Osteocyte (in vitro differentiated cells): Measurements from ENCODE around the gene TFE3. TPM values are rescaled to one million over a fixed set of nuclear protein-coding genes. Genes with fewer than 3 reads are reported as not detected.

Source experiments
- DNase-seq: peaks from one replicate; pipeline ENCODE4 v3.0.0; 2021; ENCODE audit warnings: mixed read lengths; ENCODE audit not compliant: unreplicated experiment; ENCODE audit errors: extremely low spot score
- H3K27ac Mint-ChIP-seq: one replicate; pipeline ENCODE4 v1.8.0; 2021; ENCODE audit warnings: mild to moderate bottlenecking, mixed read lengths; ENCODE audit not compliant: unreplicated experiment
- H3K27me3 Mint-ChIP-seq: one replicate; pipeline ENCODE4 v1.8.0; 2021; ENCODE audit warnings: mixed read lengths; ENCODE audit not compliant: unreplicated experiment
- H3K36me3 Mint-ChIP-seq: one replicate; pipeline ENCODE4 v1.8.0; 2021; ENCODE audit warnings: mixed read lengths; ENCODE audit not compliant: unreplicated experiment
- H3K4me1 Mint-ChIP-seq: one replicate; pipeline ENCODE4 v1.8.0; 2021; ENCODE audit warnings: mixed read lengths; ENCODE audit not compliant: unreplicated experiment
- H3K4me3 Mint-ChIP-seq: one replicate; pipeline ENCODE4 v1.8.0; 2021; ENCODE audit warnings: mild to moderate bottlenecking, moderate library complexity, mixed read lengths; ENCODE audit not compliant: unreplicated experiment
- H3K9me3 Mint-ChIP-seq: one replicate; pipeline ENCODE4 v1.8.0; 2021; ENCODE audit warnings: mixed read lengths; ENCODE audit not compliant: unreplicated experiment
- total RNA-seq: library from RNA; stranded (reverse); gene quantifications from 2 replicates; pipeline ENCODE4 v1.2.1, GENCODE V29; 2021
- TF ChIP-seq, protein P1 (sequence below): fragments of 200-600 bp; sonication (generic); IDR thresholded peaks from 2 replicates; pipeline ENCODE4 v1.5.0; 2021; ENCODE audit warnings: antibody characterized with exemption, mild to moderate bottlenecking, moderate library complexity

The TFE3 gene
- total RNA-seq, 1 donor from 2014 or later: 51.8 TPM

DNA sequence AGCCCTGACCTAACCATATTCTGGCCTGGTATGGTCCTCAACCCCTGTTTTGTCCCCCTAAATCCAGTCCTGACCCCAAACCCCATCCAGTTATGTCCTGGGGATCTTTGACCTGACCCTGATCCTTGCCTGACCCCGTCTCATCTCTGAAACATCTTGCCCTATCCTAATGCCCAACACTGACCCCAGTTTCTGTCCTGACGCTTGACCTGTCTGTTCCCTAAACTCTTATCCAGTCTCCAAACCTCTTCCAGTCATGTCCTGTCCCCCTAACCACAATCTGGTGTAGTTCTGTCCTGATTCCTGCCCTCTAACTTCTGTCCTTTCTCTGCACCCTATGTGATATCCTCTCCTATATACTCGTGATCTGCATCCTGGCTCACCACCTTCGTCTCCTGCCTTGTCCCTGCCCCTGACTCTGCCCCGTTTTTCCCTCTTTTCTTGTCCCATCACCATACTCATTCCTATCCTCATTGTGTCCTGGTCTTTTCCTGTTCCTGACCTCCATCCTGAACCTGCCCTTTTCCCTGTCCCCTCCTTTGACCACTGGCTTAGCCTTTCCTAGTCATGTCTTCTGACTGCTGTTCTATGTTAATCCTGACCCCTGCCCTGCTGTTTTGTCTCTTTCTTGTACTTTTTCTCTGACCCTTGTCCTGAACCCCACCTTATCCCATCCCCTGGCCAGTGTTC lies 11.1 kb upstream of the TFE3 start:
- peak overlapping the region; percentile 64 for H3K27ac Mint-ChIP-seq
- no peaks in the 10 kb centered on the region for H3K27me3 Mint-ChIP-seq
- no peaks in the 10 kb centered on the region for H3K36me3 Mint-ChIP-seq
- TF ChIP-seq, protein P1, sequence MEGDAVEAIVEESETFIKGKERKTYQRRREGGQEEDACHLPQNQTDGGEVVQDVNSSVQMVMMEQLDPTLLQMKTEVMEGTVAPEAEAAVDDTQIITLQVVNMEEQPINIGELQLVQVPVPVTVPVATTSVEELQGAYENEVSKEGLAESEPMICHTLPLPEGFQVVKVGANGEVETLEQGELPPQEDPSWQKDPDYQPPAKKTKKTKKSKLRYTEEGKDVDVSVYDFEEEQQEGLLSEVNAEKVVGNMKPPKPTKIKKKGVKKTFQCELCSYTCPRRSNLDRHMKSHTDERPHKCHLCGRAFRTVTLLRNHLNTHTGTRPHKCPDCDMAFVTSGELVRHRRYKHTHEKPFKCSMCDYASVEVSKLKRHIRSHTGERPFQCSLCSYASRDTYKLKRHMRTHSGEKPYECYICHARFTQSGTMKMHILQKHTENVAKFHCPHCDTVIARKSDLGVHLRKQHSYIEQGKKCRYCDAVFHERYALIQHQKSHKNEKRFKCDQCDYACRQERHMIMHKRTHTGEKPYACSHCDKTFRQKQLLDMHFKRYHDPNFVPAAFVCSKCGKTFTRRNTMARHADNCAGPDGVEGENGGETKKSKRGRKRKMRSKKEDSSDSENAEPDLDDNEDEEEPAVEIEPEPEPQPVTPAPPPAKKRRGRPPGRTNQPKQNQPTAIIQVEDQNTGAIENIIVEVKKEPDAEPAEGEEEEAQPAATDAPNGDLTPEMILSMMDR: no peak
- peaks cover 5% of the 10 kb centered on the region for H3K9me3 Mint-ChIP-seq
- H3K4me3 Mint-ChIP-seq: peak overlapping the region; percentile 75
- DNase-seq: no peak
- peaks cover 20% of the 10 kb centered on the region for H3K4me1 Mint-ChIP-seq

DNA sequence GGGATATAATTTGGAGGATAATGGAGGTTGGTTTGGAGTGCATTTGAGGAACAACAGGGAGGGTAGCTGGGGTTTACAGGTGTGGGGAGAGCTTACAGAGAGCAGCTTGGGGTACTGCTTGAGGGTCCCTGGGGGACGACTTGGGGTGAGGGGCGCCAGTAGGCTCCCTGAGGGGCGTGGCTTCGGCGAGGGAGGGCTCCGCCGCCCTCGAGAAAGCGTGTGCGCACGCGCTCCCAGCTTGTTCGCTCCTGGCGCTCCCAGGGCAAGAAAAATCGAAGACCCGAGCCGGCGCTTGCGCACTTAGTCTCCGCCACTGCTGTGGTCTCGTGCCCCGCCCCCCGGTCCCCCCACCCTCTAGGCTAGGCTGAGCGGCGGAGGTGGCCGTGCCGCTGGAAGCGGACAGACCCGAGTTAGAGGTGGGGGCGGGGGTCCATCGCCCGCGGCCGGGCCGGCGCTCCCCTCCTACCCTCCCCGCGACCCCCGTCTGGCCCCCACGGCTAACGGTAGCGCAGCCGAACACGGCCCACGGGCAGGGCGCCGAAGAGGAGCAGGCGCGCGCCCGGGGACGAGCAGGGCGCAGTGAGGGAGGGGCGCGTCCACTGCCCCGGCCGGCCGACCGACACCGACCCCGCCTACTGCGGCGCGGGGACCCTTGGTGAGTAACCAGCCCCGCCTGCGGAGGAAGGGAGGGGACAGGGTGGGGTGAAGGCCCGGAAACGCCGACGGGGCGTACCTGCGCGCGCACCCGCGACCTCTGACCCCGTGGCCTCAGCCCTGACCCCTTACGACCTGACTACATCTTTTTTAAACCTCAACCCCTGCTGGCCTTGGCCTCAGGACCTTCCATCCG lies 10.3 kb upstream of the TFE3 start:
- H3K4me3 Mint-ChIP-seq: peak overlapping the region; percentile 75
- H3K36me3 Mint-ChIP-seq: no peaks in the 10 kb centered on the region
- H3K27me3 Mint-ChIP-seq: no peaks in the 10 kb centered on the region
- H3K27ac Mint-ChIP-seq: peak overlapping the region; percentile 64
- peaks cover 5% of the 10 kb centered on the region for H3K9me3 Mint-ChIP-seq
- peaks cover 20% of the 10 kb centered on the region for H3K4me1 Mint-ChIP-seq
- TF ChIP-seq, protein P1: no peak
- DNase-seq: no peak

DNA sequence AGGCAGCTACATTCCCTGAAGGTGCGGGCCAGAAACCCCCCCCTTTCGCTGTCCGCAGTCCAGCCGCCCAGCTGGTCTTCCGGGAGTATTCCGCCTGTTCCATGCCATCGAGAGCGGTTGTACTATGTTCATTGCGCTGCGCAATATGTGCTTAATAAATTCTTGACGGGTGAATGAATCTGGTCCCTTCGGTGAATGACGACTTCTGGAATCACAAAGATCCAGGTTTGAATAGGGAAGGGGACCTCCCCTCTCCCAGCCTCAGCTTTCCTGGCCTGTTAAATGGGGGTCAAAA lies 777 bp upstream of the TFE3 start:
- Mint-ChIP-seq H3K36me3 (peaks cover 11% of the 10 kb centered on the region), H3K4me3 (peak overlapping the region; percentile 44), H3K9me3 (no peaks in the 10 kb centered on the region), H3K27me3 (no peaks in the 10 kb centered on the region), H3K4me1 (peaks cover 27% of the 10 kb centered on the region), H3K27ac (peak overlapping the region; percentile 72)
- DNase-seq: no peak
- TF ChIP-seq, protein P1: no peak

DNA sequence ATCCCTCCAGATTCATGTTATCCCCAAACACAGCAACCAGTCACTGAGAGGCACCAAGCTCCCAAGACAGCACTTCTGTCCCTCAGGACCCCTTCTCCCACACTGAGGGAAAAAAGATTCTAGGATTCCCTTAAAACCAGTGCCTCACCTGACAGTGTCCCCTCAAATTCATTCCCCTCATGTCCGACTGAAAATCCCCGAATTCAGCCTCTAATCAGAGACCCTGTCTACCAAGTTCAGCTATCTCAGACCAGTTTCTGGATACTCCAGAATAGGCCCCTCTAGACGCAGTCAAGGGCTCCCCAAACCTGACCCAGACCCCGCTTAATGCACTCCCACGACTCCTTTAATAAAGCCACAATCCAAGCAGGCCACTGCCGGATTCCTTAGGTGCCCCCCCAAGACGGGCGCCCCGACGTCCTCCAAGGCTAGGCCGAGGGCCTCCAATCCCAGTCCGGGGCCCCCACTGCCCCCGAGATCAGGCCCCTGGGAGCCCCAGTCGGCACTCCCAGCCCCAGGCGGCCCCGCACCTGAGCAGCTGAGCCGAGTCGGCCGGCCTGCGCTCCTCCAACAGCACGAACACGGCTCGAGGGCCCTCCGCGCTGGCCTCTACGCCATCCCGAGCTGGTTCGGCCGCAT lies 457 bp downstream of the TFE3 start:
- no peaks in the 10 kb centered on the region for H3K27me3 Mint-ChIP-seq
- peaks cover 33% of the 10 kb centered on the region for H3K4me1 Mint-ChIP-seq
- peak overlapping the region; percentile 98 for H3K27ac Mint-ChIP-seq
- DNase-seq: no peak
- TF ChIP-seq, protein P1: no peak
- H3K36me3 Mint-ChIP-seq: peaks cover 18% of the 10 kb centered on the region
- H3K4me3 Mint-ChIP-seq: peak overlapping the region; percentile 91
- H3K9me3 Mint-ChIP-seq: no peaks in the 10 kb centered on the region
